ENCODE data around the gene TRAM2.

TRAM2 gene

GRCh38 chr6:52564856-52565255 is 12.0 kb downstream of the TRAM2 start:
- DNase-seq: no peak

DNA sequence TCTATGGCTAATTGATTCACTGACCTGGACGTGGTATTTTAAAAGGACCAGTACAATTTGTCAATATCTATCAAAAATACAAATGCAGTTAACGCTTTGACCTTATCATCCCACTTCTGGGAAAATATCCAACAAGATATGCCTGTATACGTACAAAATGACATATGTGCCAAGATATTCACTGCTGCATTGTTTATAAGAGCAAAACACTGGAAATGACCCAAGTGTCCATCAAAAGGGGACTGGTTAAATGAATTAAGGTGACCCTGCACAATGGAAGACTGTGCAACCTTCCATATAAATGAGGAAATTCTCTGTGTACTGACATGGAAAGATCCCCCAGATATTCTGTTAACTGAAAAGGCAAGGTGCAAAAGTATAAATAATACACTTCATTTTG is 13.9 kb downstream of the TRAM2 start:
- DNase-seq: no peak

DNA sequence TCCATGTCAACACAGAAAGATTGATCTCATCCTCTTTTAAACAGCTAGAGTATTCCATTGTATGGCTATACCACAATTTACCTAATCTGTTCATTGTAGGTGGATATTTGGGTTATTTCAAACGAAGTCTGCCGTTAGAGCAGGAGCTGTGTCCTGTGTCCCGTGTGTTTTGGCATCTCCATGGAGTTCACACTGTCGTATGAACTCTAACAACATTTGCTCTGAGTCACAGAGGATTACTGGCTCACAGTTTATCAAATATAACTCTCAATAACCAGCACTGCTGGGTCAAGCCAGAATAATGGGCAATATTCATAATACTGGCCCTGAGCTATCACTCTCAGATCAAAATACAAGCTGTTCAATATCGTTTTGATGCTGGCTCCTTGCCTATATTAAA is 16.4 kb downstream of the TRAM2 start:
- no peak for DNase-seq

DNA sequence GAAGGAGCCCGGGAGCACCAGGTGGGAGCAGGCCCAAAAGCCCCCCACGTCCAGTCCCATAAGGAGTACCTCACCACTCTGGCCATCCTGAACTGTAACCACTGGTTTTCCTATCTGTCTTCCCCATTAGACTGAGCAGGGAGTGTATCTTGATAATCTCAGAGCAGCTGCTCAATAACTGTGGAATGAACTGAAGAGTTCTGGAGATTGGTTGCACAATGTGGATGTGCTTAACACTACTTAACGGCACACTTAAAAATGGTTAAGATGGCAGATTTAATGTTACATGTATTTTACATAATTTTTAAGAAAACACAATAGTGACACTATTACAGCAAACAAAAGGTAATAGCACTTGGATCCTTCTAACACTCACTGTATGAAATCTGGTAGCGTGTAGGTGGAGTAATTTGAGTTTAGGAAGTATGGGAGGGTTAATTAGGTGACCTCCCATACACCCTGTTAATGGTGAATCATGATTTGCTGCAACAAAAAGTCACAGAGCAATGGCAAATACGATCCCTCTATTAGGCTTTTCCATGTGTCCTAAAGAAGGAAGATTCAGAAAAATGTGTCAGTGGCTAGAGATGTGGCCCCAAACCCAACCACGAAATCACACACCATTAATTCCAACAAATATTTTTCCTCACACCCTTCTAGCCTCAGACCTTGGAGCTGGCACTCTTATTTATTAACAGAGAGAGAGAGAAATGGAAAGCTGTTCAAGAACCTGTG is 18.4 kb downstream of the TRAM2 start:
- no peak for DNase-seq

GRCh38 chr6:52557389-52558265 is 19.2 kb downstream of the TRAM2 start:
- DNase-seq: no peak

- DNase-seq: no peak
These were observed 21.2 kb downstream of the TRAM2 start for GRCh38 chr6:52555518-52556233.

GRCh38 chr6:52554684-52555280 is 22.1 kb downstream of the TRAM2 start:
- no peak for DNase-seq

- DNase-seq: no peak
These were observed 23.1 kb downstream of the TRAM2 start for GRCh38 chr6:52553719-52554118.

DNA sequence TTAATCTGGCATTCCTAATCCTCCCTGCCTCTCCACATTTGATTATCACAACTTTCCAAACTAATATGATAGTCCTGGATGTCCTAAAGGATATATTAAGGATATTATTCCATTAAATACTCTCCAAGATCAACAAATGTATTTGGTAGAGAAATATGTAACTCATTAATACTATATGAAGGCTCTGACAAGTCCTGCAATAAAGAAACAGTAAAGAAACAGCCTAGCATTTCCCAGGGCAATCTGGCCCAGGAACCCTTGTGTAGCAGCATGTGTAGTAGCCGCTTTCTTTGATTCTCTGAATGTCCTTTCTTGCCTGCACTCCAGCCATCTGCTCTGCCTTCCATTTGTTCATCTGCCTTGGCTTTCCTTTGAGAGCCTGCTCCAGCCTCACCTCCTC is 23.7 kb downstream of the TRAM2 start:
- no peak for DNase-seq

- no peak for DNase-seq
These were observed 24.6 kb downstream of the TRAM2 start for GRCh38 chr6:52552278-52552643.

- no peak for DNase-seq
These were observed 25.2 kb downstream of the TRAM2 start for GRCh38 chr6:52551483-52552277.

GRCh38 chr6:52550870-52551269 is 26.0 kb downstream of the TRAM2 start:
- DNase-seq: no peak

- no peak for DNase-seq
These were observed 26.8 kb downstream of the TRAM2 start for GRCh38 chr6:52550014-52550575.

DNA sequence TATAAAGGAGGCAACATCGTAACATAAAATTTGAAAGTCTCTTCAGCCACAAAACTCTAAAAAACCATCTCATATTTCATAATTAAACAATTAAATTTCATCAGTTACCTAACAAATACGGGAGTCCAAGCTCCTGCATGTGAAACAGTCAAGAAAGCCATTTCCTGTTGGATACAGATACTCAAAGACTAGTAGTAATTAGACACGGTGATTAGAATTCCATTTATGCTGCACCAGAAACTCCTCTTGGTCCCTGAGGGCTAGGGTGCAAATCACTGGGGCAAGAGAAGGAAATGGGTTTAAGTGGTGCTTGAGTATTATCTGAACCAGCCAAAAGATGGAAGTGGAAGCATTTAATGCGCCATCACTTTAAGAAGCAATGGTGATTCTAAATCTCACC is 27.4 kb downstream of the TRAM2 start:
- DNase-seq: no peak

DNA sequence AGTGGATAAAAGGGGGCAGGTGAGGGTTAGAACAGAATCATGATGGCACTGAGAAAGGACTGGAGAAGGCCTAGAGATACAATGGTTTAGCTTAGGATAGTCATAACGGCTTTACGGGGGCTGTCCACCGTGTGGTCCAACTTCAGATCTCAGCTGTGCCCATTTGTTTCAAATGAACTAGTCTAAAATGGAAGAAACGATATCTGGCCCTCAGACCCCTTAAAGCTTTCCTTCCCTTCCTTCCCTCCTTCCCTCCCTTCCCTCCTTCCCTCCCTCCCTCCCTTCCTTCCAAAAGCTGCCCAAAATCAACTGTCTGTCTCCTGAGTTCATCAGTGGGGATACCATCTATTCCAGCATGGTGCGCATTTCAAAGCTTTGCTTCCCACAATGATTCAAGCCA is 27.9 kb downstream of the TRAM2 start:
- DNase-seq: no peak

- DNase-seq: no peak
These were observed 28.5 kb downstream of the TRAM2 start for GRCh38 chr6:52548353-52548713.

DNA sequence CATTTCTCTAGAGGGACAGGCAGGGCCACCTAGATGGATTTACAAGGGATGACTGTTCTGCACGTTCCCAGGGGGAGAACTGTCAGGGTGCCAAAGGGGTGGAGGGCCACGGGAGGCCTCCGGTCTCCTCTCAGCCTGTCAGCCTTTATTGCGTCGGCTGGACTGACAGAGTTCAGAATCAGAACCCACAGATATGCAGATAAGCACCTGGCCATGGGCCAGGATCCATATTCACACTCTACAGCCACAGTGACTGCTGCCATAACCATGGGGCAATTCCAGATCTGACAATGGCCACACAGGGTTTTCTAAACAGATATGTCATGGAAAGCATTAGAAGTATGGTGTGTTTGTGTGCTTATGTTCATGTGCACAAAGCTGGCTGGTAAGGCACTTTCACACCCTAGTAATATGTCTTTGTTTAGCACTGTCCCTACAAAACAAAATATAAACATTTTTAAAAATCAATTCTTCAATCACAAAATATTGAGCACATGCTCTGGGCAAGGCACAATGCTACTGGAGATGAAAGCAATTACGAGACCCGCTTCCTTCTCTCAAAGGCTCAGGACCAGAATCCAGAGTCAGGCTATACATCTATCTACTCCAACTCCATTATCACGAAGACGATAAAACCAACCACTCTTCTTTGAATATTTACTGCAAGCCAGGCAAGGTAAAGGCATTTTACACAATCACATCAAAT is 29.1 kb downstream of the TRAM2 start:
- no peak for DNase-seq

GRCh38 chr6:52546678-52547077 is 30.2 kb downstream of the TRAM2 start:
- DNase-seq: no peak

DNA sequence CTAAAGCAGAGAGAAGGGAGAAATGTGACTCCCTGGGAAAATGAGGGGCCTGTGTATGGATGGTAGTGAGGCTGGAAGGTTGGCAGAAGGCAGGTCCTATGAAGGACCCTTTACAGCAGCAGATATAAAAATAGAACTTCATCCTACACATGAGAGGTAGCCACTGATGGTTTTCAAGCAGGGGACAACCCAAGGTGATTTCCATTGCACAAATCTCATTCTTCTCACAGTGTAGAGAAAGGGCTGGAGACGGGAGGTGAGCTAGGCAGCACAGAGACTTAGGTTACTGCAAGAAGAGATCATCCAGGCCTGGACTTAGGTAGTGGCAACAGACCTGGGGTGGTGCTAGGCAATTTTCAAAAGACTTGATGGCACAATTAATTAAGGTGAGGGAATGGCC is 30.7 kb downstream of the TRAM2 start:
- no peak for DNase-seq

- DNase-seq: no peak
These were observed 31.3 kb downstream of the TRAM2 start for GRCh38 chr6:52545406-52546119.
